Measurements from ENCODE around the gene LYRM2. TPM values are rescaled to one million over a fixed set of nuclear protein-coding genes. Genes with fewer than 3 reads are reported as not detected.

Gene LYRM2
- total and polyA plus RNA-seq, 9 of the 15 experiments (the other 6 are each of a cell fraction or from before 2014, with no cell fraction given): 13.9 to 115 (median 42.9) TPM

DNA sequence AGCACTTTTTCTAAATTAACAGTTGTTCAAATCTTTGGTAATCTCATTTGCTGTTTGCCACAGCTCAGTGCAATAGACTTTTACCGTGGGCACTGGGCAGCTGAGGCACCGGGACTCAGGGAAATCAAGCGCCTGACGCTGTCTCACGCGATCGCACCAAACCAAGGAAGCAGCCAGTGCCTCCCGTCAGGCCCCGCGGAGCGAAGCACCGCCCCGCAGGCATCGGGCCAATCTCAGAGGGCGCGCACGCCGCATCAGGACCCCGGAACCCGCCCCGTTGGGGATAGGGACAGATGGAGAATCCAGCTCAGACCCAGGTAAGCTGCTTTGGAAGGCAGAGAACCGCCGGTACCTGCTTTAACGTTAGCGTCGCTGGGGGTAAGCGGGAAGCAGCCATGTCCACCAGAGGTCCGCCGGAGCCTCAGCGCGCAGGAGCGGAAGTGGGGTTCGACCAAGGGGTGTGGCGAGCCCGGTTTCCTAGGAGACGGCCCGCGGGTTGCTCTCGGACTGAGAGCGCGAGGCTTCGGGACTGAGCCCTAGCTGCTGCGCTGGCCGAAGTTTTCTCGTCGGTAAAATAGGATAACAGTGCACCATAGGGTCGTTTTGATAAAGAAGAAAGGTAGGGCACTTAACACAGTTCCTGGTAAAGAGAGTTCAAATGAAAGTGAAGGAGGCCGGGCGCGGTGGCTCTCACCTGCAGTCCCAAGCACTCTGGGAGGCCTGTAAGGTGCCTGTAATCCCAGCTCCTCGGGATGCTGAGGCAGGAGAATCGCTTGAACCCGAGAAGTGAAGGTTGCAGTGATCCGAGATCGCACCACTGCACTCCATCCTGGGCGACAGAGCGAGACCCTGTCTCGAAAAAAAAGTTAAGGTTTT, at the start of gene LYRM2 (continued):
- 0 out of 2 replicates have a peak, but pooled peaks have one; percentile 22 for TF ChIP-seq GTF2F1 (IDR thresholded peaks at IDR 0.05; ENCODE audit: low read depth, low read length)
- TF ChIP-seq DPF2 (IDR thresholded peaks at IDR 0.05): no peak
- TF ChIP-seq, protein P1, sequence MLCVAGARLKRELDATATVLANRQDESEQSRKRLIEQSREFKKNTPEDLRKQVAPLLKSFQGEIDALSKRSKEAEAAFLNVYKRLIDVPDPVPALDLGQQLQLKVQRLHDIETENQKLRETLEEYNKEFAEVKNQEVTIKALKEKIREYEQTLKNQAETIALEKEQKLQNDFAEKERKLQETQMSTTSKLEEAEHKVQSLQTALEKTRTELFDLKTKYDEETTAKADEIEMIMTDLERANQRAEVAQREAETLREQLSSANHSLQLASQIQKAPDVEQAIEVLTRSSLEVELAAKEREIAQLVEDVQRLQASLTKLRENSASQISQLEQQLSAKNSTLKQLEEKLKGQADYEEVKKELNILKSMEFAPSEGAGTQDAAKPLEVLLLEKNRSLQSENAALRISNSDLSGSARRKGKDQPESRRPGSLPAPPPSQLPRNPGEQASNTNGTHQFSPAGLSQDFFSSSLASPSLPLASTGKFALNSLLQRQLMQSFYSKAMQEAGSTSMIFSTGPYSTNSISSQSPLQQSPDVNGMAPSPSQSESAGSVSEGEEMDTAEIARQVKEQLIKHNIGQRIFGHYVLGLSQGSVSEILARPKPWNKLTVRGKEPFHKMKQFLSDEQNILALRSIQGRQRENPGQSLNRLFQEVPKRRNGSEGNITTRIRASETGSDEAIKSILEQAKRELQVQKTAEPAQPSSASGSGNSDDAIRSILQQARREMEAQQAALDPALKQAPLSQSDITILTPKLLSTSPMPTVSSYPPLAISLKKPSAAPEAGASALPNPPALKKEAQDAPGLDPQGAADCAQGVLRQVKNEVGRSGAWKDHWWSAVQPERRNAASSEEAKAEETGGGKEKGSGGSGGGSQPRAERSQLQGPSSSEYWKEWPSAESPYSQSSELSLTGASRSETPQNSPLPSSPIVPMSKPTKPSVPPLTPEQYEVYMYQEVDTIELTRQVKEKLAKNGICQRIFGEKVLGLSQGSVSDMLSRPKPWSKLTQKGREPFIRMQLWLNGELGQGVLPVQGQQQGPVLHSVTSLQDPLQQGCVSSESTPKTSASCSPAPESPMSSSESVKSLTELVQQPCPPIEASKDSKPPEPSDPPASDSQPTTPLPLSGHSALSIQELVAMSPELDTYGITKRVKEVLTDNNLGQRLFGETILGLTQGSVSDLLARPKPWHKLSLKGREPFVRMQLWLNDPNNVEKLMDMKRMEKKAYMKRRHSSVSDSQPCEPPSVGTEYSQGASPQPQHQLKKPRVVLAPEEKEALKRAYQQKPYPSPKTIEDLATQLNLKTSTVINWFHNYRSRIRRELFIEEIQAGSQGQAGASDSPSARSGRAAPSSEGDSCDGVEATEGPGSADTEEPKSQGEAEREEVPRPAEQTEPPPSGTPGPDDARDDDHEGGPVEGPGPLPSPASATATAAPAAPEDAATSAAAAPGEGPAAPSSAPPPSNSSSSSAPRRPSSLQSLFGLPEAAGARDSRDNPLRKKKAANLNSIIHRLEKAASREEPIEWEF (CRISPR knock-in tag; IDR thresholded peaks at IDR 0.05): no peak
- TF ChIP-seq, protein P2, sequence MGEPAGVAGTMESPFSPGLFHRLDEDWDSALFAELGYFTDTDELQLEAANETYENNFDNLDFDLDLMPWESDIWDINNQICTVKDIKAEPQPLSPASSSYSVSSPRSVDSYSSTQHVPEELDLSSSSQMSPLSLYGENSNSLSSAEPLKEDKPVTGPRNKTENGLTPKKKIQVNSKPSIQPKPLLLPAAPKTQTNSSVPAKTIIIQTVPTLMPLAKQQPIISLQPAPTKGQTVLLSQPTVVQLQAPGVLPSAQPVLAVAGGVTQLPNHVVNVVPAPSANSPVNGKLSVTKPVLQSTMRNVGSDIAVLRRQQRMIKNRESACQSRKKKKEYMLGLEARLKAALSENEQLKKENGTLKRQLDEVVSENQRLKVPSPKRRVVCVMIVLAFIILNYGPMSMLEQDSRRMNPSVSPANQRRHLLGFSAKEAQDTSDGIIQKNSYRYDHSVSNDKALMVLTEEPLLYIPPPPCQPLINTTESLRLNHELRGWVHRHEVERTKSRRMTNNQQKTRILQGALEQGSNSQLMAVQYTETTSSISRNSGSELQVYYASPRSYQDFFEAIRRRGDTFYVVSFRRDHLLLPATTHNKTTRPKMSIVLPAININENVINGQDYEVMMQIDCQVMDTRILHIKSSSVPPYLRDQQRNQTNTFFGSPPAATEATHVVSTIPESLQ (CRISPR knock-in tag; IDR thresholded peaks at IDR 0.05): 0 out of 2 replicates have a peak, but pooled peaks have one; percentile 58
- TF ChIP-seq, protein P3, sequence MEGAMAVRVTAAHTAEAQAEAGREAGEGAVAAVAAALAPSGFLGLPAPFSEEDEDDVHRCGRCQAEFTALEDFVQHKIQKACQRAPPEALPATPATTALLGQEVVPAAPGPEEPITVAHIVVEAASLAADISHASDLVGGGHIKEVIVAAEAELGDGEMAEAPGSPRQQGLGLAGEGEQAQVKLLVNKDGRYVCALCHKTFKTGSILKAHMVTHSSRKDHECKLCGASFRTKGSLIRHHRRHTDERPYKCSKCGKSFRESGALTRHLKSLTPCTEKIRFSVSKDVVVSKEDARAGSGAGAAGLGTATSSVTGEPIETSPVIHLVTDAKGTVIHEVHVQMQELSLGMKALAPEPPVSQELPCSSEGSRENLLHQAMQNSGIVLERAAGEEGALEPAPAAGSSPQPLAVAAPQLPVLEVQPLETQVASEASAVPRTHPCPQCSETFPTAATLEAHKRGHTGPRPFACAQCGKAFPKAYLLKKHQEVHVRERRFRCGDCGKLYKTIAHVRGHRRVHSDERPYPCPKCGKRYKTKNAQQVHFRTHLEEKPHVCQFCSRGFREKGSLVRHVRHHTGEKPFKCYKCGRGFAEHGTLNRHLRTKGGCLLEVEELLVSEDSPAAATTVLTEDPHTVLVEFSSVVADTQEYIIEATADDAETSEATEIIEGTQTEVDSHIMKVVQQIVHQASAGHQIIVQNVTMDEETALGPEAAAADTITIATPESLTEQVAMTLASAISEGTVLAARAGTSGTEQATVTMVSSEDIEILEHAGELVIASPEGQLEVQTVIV (CRISPR knock-in tag; IDR thresholded peaks at IDR 0.05; ENCODE audit: borderline replicate concordance): no peak
- TF ChIP-seq, protein P4, sequence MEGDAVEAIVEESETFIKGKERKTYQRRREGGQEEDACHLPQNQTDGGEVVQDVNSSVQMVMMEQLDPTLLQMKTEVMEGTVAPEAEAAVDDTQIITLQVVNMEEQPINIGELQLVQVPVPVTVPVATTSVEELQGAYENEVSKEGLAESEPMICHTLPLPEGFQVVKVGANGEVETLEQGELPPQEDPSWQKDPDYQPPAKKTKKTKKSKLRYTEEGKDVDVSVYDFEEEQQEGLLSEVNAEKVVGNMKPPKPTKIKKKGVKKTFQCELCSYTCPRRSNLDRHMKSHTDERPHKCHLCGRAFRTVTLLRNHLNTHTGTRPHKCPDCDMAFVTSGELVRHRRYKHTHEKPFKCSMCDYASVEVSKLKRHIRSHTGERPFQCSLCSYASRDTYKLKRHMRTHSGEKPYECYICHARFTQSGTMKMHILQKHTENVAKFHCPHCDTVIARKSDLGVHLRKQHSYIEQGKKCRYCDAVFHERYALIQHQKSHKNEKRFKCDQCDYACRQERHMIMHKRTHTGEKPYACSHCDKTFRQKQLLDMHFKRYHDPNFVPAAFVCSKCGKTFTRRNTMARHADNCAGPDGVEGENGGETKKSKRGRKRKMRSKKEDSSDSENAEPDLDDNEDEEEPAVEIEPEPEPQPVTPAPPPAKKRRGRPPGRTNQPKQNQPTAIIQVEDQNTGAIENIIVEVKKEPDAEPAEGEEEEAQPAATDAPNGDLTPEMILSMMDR (IDR thresholded peaks at IDR 0.05 in 2 of 3, conservative IDR thresholded peaks at IDR 0.05 in 1 of 3; ENCODE audit: insufficient read depth in 2 of 3, low read depth in 1 of 3, low read length in 3 of 3): 0 out of 6 replicates have a peak, but pooled peaks of 1 of the 3 experiments have one; percentile 0
- TF ChIP-seq ZNF274 (IDR thresholded peaks at IDR 0.05; ENCODE audit: borderline replicate concordance, low read depth, low read length): no peak
- TF ChIP-seq ZNF408 (CRISPR knock-in tag; IDR thresholded peaks at IDR 0.05; ENCODE audit: low read depth): no peak
- no peak for TF ChIP-seq KLF6 (CRISPR knock-in tag; IDR thresholded peaks at IDR 0.05; ENCODE audit: borderline replicate concordance)
- TF ChIP-seq, protein P5, sequence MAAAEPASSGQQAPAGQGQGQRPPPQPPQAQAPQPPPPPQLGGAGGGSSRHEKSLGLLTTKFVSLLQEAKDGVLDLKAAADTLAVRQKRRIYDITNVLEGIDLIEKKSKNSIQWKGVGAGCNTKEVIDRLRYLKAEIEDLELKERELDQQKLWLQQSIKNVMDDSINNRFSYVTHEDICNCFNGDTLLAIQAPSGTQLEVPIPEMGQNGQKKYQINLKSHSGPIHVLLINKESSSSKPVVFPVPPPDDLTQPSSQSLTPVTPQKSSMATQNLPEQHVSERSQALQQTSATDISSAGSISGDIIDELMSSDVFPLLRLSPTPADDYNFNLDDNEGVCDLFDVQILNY (CRISPR knock-in tag; IDR thresholded peaks at IDR 0.05): no peak
- TF ChIP-seq ZFX (CRISPR knock-in tag; IDR thresholded peaks at IDR 0.05): peak; percentile 75
- TF ChIP-seq ZKSCAN3 (CRISPR knock-in tag; IDR thresholded peaks at IDR 0.05): no peak
- no peak for TF ChIP-seq HDGF (IDR thresholded peaks at IDR 0.05)

Data from K562 (cell line).